OCI-LY7 (cell line): ENCODE data around the gene BMPR1B. TPM values are rescaled to one million over a fixed set of nuclear protein-coding genes. Genes with fewer than 3 reads are reported as not detected.

ENCODE experiments used
- BruUV-seq: library from RNA; stranded (reverse); fragments of 400-500 nt; replicated peaks from 2 replicates; lab custom pipeline; 2021; lab: Mats Ljungman, UMichigan
- CTCF ChIA-PET: fragments of 300-600 bp; sonication (Branson Sonifier 250); formaldehyde crosslinking; loops from one replicate; lab custom pipeline; 2022; ENCODE audit warnings: antibody characterized with exemption; ENCODE audit not compliant: unreplicated experiment; lab: Charles Lee
- POLR2A ChIA-PET: fragments of 300-600 bp; sonication (Branson Sonifier 250); formaldehyde crosslinking; loops from one replicate; lab custom pipeline; 2022; ENCODE audit warnings: antibody characterized with exemption; lab: Charles Lee
- DNase-seq: peaks from one replicate; pipeline ENCODE4 v3.0.0-alpha.2; 2015; ENCODE audit warnings: low spot score
- H2AFZ ChIP-seq: fragments of 200-600 bp; sonication (generic), shearing (Covaris generic); 2 replicates; pipeline ENCODE4 v1.6.1; 2014; ENCODE audit warnings: mild to moderate bottlenecking, antibody characterized with exemption, low read length, moderate library complexity
- H3K27ac ChIP-seq: fragments of 200-600 bp; sonication (generic); 2 replicates; pipeline ENCODE4 v1.5.1; 2014; ENCODE audit warnings: mixed run types, low read depth, mild to moderate bottlenecking, moderate library complexity, low read length, inconsistent platforms; ENCODE audit not compliant: poor library complexity, severe bottlenecking
- H3K36me3 ChIP-seq: fragments of 200-600 bp; sonication (generic); 2 replicates; pipeline ENCODE4 v1.6.1; 2014; ENCODE audit warnings: mild to moderate bottlenecking, antibody characterized with exemption, low read length, moderate library complexity, mixed read lengths; ENCODE audit not compliant: insufficient read depth
- H3K4me1 ChIP-seq: fragments of 200-600 bp; sonication (generic); 2 replicates; pipeline ENCODE4 v1.5.1; 2014; ENCODE audit warnings: mild to moderate bottlenecking, low read length; ENCODE audit not compliant: insufficient read depth, poor library complexity, severe bottlenecking
- H3K4me2 ChIP-seq: fragments of 200-600 bp; sonication (generic); 2 replicates; pipeline ENCODE4 v1.6.1; 2014; ENCODE audit warnings: mild to moderate bottlenecking, low read length
- H3K4me3 ChIP-seq: fragments of 200-600 bp; sonication (generic); 2 replicates; pipeline ENCODE4 v1.5.1; 2014; ENCODE audit warnings: mild to moderate bottlenecking, low read depth, low read length; ENCODE audit not compliant: poor library complexity, severe bottlenecking
- H3K79me2 ChIP-seq: fragments of 200-600 bp; sonication (generic); 2 replicates; pipeline ENCODE4 v1.6.1; 2016; ENCODE audit warnings: low read depth, mild to moderate bottlenecking, low read length, moderate library complexity, mixed read lengths; ENCODE audit not compliant: insufficient read depth
- H3K9me2 ChIP-seq: fragments of 200-600 bp; sonication (generic); 2 replicates; pipeline ENCODE4 v1.6.1; 2016; ENCODE audit warnings: mild to moderate bottlenecking, low read length, mixed read lengths; ENCODE audit not compliant: insufficient read depth
- H3K9me3 ChIP-seq: fragments of 200-600 bp; sonication (generic); 2 replicates; pipeline ENCODE4 v1.6.1; 2014; ENCODE audit warnings: mild to moderate bottlenecking, mixed run types, low read length, mixed read lengths
- H4K20me1 ChIP-seq: fragments of 200-600 bp; sonication (generic); 2 replicates; pipeline ENCODE4 v1.6.1; 2014; ENCODE audit warnings: mild to moderate bottlenecking, antibody characterized with exemption, low read length, moderate library complexity, mixed read lengths; ENCODE audit not compliant: insufficient read depth
- EZH2phosphoT487 ChIP-seq: fragments of 200-600 bp; sonication (generic); IDR thresholded peaks from 2 replicates; pipeline ENCODE4 v1.6.1; 2018; ENCODE audit warnings: low read depth, borderline replicate concordance, mild to moderate bottlenecking, mixed run types, antibody characterized with exemption, low read length, moderate library complexity, mixed read lengths
- intact Hi-C: fragments of 100-400 bp; cut with micrococcal nuclease; formaldehyde crosslinking; loops from one replicate; pipeline ENCODE4 v1.10.0; 2022; ENCODE audit not compliant: unreplicated experiment
- total RNA-seq, 2 experiments: library from RNA; depleted of rRNA in 1 of 2; stranded (reverse); fragments of >200 nt in 1 of 2; shearing (Covaris generic) in 1 of 2; gene quantifications; 2 replicates each; pipeline ENCODE4 v1.2.3, GENCODE V29; 2014 to 2022
- TF ChIP-seq, protein P1 (sequence below): fragments of 200-600 bp; sonication (generic); conservative IDR thresholded peaks from 2 replicates; pipeline ENCODE4 v1.5.1; 2014; ENCODE audit warnings: mild to moderate bottlenecking, antibody characterized with exemption, low read length, moderate library complexity, mixed read lengths

Gene BMPR1B
- total RNA-seq, 2 experiments from 2014 or later: not detected

GRCh38 chr4:95108883-95109421, 351.2 kb downstream of the BMPR1B start:
- Histone ChIP-seq H3K79me2 (no peaks in the 10 kb centered on the region), H3K4me1 (no peaks in the 10 kb centered on the region), H3K36me3 (no peaks in the 10 kb centered on the region), H3K9me2 (no peaks in the 10 kb centered on the region), H3K4me2 (no peak overlapping the region), H3K9me3 (no peaks in the 10 kb centered on the region), H4K20me1 (no peaks in the 10 kb centered on the region), H3K4me3 (no peak overlapping the region), H3K27ac (no peak overlapping the region), H2AFZ (no peak overlapping the region)
- intact Hi-C loops: no loop called here
- BruUV-seq: no TSS peak
- DNase-seq: no peak
- ChIA-PET POLR2A (no interaction called here), CTCF (no interaction called here)
- TF ChIP-seq, protein P1, sequence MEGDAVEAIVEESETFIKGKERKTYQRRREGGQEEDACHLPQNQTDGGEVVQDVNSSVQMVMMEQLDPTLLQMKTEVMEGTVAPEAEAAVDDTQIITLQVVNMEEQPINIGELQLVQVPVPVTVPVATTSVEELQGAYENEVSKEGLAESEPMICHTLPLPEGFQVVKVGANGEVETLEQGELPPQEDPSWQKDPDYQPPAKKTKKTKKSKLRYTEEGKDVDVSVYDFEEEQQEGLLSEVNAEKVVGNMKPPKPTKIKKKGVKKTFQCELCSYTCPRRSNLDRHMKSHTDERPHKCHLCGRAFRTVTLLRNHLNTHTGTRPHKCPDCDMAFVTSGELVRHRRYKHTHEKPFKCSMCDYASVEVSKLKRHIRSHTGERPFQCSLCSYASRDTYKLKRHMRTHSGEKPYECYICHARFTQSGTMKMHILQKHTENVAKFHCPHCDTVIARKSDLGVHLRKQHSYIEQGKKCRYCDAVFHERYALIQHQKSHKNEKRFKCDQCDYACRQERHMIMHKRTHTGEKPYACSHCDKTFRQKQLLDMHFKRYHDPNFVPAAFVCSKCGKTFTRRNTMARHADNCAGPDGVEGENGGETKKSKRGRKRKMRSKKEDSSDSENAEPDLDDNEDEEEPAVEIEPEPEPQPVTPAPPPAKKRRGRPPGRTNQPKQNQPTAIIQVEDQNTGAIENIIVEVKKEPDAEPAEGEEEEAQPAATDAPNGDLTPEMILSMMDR: no peak
- no peak for TF ChIP-seq EZH2phosphoT487

GRCh38 chr4:95114521-95114920, 356.8 kb downstream of the BMPR1B start:
- H3K4me1 ChIP-seq: no peaks in the 10 kb centered on the region
- no peaks in the 10 kb centered on the region for H3K36me3 ChIP-seq
- H3K79me2 ChIP-seq: no peaks in the 10 kb centered on the region
- CTCF ChIA-PET: no interaction called here
- no TSS peak for BruUV-seq
- no peaks in the 10 kb centered on the region for H4K20me1 ChIP-seq
- H3K4me3 ChIP-seq: no peak overlapping the region
- no peaks in the 10 kb centered on the region for H3K9me3 ChIP-seq
- POLR2A ChIA-PET: no interaction called here
- no peak overlapping the region for H3K4me2 ChIP-seq
- DNase-seq: no peak
- no peaks in the 10 kb centered on the region for H3K9me2 ChIP-seq
- H3K27ac ChIP-seq: no peak overlapping the region
- intact Hi-C loops: no loop called here
- H2AFZ ChIP-seq: no peak overlapping the region
- TF ChIP-seq, protein P1: no peak
- TF ChIP-seq EZH2phosphoT487: no peak

DNA sequence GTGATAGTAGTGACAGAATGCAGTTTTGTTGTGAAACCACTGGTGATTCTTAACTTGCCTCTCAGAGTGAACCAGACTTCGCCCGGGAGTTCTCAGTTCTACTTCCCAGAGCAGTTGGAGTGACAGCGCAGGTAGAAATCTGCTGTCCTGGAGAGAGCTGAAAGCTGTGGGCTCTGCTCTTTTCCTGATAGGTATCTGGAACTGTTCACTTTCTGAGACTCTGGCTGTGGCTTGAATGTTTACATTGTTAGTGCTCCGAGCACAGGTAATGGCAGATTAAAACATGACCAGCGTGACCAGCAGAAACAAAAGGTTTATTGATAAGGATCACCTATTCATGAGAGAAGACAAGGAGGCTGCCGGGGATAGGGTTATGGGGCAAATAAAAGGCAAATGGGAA, 360.7 kb downstream of the BMPR1B start:
- Histone ChIP-seq H3K36me3 (no peaks in the 10 kb centered on the region), H4K20me1 (no peaks in the 10 kb centered on the region), H3K4me2 (no peak overlapping the region), H2AFZ (no peak overlapping the region), H3K4me3 (no peak overlapping the region), H3K79me2 (no peaks in the 10 kb centered on the region), H3K27ac (no peak overlapping the region), H3K4me1 (no peaks in the 10 kb centered on the region), H3K9me3 (no peaks in the 10 kb centered on the region), H3K9me2 (no peaks in the 10 kb centered on the region)
- no TSS peak for BruUV-seq
- no peak for DNase-seq
- TF ChIP-seq EZH2phosphoT487: no peak
- TF ChIP-seq, protein P1: no peak
- CTCF ChIA-PET: interaction anchor here (0.6 kb wide), 1 partner anchor 60 kb away, joined by 3 read pairs; no protein-coding TSS in a partner anchor
- intact Hi-C loops: no loop called here
- POLR2A ChIA-PET: no interaction called here
